Loucy (cell line): Measurements from ENCODE around the gene OR10A6.

Experiments used
- H2AFZ ChIP-seq: fragments of 200-600 bp; sonication (generic); 2 replicates; pipeline ENCODE4 v1.6.0; 2016; ENCODE audit warnings: antibody characterized with exemption, mild to moderate bottlenecking, low read length, moderate library complexity
- H3F3A ChIP-seq: fragments of 200-600 bp; 2 replicates; pipeline ENCODE4 v1.6.0; 2016; ENCODE audit warnings: antibody characterized with exemption, low read depth, mild to moderate bottlenecking
- H3K27me3 ChIP-seq: fragments of 200-600 bp; sonication (generic); 2 replicates; pipeline ENCODE4 v1.6.1; 2014; ENCODE audit warnings: low read length, mild to moderate bottlenecking; ENCODE audit not compliant: insufficient read depth, poor library complexity, severe bottlenecking
- H3K36me3 ChIP-seq: fragments of 200-600 bp; sonication (generic); 2 replicates; pipeline ENCODE4 v1.6.1; 2016; ENCODE audit warnings: low read length; ENCODE audit not compliant: insufficient read depth
- H3K4me1 ChIP-seq: fragments of 200-600 bp; sonication (generic); 2 replicates; pipeline ENCODE4 v1.5.1; 2014; ENCODE audit warnings: low read length, mild to moderate bottlenecking; ENCODE audit not compliant: insufficient read depth, poor library complexity, severe bottlenecking
- H3K4me2 ChIP-seq: fragments of 200-600 bp; sonication (generic); 2 replicates; pipeline ENCODE4 v1.6.0; 2014; ENCODE audit warnings: antibody characterized with exemption, low read length, low read depth, mild to moderate bottlenecking; ENCODE audit not compliant: poor library complexity, severe bottlenecking
- H3K4me3 ChIP-seq: fragments of 200-600 bp; sonication (generic); 2 replicates; pipeline ENCODE4 v1.5.1; 2014; ENCODE audit warnings: low read length, mild to moderate bottlenecking, mixed read lengths; ENCODE audit not compliant: poor library complexity, severe bottlenecking
- H3K79me2 ChIP-seq: fragments of 200-600 bp; sonication (generic); 2 replicates; pipeline ENCODE4 v1.6.1; 2014; ENCODE audit warnings: low read length; ENCODE audit not compliant: insufficient read depth
- H3K9ac ChIP-seq: fragments of 200-600 bp; sonication (generic); 2 replicates; pipeline ENCODE4 v1.6.0; 2014; ENCODE audit warnings: mild to moderate bottlenecking, low read depth, low read length, moderate library complexity; ENCODE audit not compliant: poor library complexity, severe bottlenecking
- H3K9me2 ChIP-seq: fragments of 200-600 bp; sonication (generic); replicated peaks from 2 replicates; pipeline ENCODE4 v1.6.1; 2016; ENCODE audit warnings: low read depth, low read length, mixed read lengths
- H3K9me3 ChIP-seq: fragments of 200-600 bp; sonication (generic); 2 replicates; pipeline ENCODE4 v1.6.1; 2014; ENCODE audit warnings: mild to moderate bottlenecking, antibody characterized with exemption, low read length, low read depth; ENCODE audit not compliant: insufficient read depth
- H4K20me1 ChIP-seq: fragments of 200-600 bp; sonication (generic); 2 replicates; pipeline ENCODE4 v1.6.0; 2014; ENCODE audit warnings: antibody characterized with exemption, low read length, mild to moderate bottlenecking; ENCODE audit not compliant: insufficient read depth, poor library complexity, severe bottlenecking
- EZH2phosphoT487 ChIP-seq: fragments of 200-600 bp; IDR thresholded peaks from 2 replicates; pipeline ENCODE4 v1.6.1; 2018; ENCODE audit warnings: antibody characterized with exemption, mild to moderate bottlenecking, moderate library complexity, borderline replicate concordance
- TF ChIP-seq, protein P1 (sequence below): fragments of 200-600 bp; sonication (generic); conservative IDR thresholded peaks from 2 replicates; pipeline ENCODE4 v1.5.1; 2014; ENCODE audit warnings: mild to moderate bottlenecking, antibody characterized with exemption, low read length

OR10A6 gene

DNA sequence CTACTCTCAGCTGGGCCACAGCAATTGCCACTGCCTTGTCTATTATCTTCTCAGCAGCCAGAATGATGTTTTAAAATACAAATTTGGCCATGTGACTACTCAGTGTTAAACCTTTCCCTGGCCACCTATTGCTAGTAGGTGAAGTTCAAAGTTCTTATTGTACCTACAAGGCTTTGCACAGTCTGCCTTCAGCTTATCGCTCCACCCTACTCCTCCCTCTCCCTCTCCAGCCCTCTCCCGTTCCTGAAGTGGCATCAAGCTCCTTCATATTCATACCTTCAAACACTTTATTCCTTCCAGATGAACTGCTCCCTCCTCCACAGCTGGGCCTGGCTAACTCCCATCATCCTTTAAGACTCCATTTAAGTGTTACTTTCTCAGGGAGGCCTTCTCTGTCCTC, 37.3 kb downstream of the OR10A6 start:
- Histone ChIP-seq H3K4me2 (no peak overlapping the region), H3K79me2 (no peaks in the 10 kb centered on the region), H3K36me3 (no peaks in the 10 kb centered on the region), H3K4me3 (no peak overlapping the region), H3K27me3 (no peaks in the 10 kb centered on the region), H4K20me1 (no peaks in the 10 kb centered on the region), H3K9me2 (no peaks in the 10 kb centered on the region), H3K4me1 (peaks cover 36% of the 10 kb centered on the region), H3F3A (no peaks in the 10 kb centered on the region; the same call in 1 of the 2 replicates), H2AFZ (0 out of 2 replicates have a peak overlapping the region, but pooled peaks have one; percentile 98), H3K9ac (peak overlapping the region; percentile 44), H3K9me3 (no peaks in the 10 kb centered on the region)
- TF ChIP-seq, protein P1, sequence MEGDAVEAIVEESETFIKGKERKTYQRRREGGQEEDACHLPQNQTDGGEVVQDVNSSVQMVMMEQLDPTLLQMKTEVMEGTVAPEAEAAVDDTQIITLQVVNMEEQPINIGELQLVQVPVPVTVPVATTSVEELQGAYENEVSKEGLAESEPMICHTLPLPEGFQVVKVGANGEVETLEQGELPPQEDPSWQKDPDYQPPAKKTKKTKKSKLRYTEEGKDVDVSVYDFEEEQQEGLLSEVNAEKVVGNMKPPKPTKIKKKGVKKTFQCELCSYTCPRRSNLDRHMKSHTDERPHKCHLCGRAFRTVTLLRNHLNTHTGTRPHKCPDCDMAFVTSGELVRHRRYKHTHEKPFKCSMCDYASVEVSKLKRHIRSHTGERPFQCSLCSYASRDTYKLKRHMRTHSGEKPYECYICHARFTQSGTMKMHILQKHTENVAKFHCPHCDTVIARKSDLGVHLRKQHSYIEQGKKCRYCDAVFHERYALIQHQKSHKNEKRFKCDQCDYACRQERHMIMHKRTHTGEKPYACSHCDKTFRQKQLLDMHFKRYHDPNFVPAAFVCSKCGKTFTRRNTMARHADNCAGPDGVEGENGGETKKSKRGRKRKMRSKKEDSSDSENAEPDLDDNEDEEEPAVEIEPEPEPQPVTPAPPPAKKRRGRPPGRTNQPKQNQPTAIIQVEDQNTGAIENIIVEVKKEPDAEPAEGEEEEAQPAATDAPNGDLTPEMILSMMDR = no peak
- no peak for TF ChIP-seq EZH2phosphoT487

DNA sequence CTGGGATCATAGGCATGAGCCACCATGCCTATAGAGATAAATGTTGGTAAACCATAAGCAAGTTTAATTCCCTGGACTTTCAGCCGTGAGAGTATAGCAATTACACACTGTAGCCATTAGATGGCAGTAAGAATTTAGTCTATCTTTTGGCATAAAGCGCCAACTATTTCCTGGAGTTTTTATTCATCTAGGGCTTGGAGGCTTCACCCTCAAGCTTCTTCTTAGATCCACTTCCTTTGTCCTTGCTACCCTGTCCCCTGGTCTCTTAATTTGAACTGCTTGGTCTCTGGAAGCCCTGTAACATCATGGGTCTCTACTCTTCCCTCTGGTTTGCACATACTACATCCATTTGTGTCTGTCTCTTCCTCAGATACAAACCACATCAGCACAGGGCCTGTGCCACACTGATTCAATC, 38.2 kb downstream of the OR10A6 start:
- no peaks in the 10 kb centered on the region for H3K9me2 ChIP-seq
- peak overlapping the region; percentile 34 for H3K4me3 ChIP-seq
- H3F3A ChIP-seq = no peaks in the 10 kb centered on the region; the same call in 1 of the 2 replicates
- peaks cover 36% of the 10 kb centered on the region for H3K4me1 ChIP-seq
- H4K20me1 ChIP-seq = no peaks in the 10 kb centered on the region
- peak overlapping the region; percentile 44 for H3K9ac ChIP-seq
- no peaks in the 10 kb centered on the region for H3K36me3 ChIP-seq
- H3K9me3 ChIP-seq = no peaks in the 10 kb centered on the region
- H3K4me2 ChIP-seq = peak overlapping the region; percentile 48
- TF ChIP-seq, protein P1 = peak; percentile 79
- TF ChIP-seq EZH2phosphoT487 = no peak
- H2AFZ ChIP-seq = peak overlapping the region; percentile 98
- H3K27me3 ChIP-seq = no peaks in the 10 kb centered on the region
- no peaks in the 10 kb centered on the region for H3K79me2 ChIP-seq

DNA sequence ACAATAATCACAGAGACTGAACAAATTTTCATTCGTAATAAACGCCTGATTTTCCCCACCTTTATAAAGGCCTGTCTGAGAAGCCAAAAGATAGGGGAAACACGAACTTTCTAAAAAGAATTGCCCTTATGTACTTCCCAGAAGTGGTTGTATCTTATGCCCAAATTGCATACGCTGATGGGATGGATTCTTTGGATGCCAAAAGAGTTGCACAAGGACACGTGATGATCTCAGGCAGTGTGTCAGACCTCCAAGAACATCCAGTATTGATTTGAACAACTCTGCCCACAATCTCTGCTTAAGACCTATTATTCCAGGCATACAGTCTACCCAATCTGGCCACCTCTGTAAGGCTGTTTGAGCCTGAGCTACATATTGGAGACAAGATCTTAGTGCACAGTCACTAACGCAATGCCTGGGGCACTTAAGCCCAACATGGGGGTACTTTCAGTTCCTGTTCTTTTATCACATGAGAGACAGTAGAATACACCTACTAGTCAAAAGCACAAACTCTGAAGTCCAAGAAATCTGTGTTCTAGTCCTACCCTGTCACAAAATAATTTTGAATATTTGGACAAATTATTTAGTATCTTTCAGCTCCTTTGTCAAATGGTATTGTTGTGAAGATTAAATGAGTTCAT, 38.9 kb downstream of the OR10A6 start:
- H3K9ac ChIP-seq = no peak overlapping the region

More for the DNA sequence above, 38.9 kb downstream of the OR10A6 start:
- no peaks in the 10 kb centered on the region for H3K79me2 ChIP-seq
- H3K9me3 ChIP-seq = no peaks in the 10 kb centered on the region
- H3K4me1 ChIP-seq = peaks cover 36% of the 10 kb centered on the region
- no peaks in the 10 kb centered on the region; the same call in 1 of the 2 replicates for H3F3A ChIP-seq
- TF ChIP-seq EZH2phosphoT487 = no peak
- TF ChIP-seq, protein P1 = no peak
- H3K27me3 ChIP-seq = no peaks in the 10 kb centered on the region
- H3K4me2 ChIP-seq = no peak overlapping the region
- H4K20me1 ChIP-seq = no peaks in the 10 kb centered on the region
- H3K36me3 ChIP-seq = no peaks in the 10 kb centered on the region
- H2AFZ ChIP-seq = peak overlapping the region; percentile 98; the same call in 1 of the 2 replicates
- H3K9me2 ChIP-seq = no peaks in the 10 kb centered on the region
- no peak overlapping the region for H3K4me3 ChIP-seq
